WTC11 (cell line): ENCODE data around the gene GFPT2.

Experiments used
- CTCF ChIP-seq: fragments of 200-600 bp; IDR thresholded peaks from 2 replicates; pipeline ENCODE4 v1.8.0; 2022; ENCODE audit warnings: antibody characterized with exemption
- ELF4 ChIP-seq: sonication (generic); formaldehyde crosslinking; IDR thresholded peaks from 2 replicates; pipeline ENCODE4 v1.8.1; 2022; ENCODE audit warnings: low read depth, mild to moderate bottlenecking, moderate library complexity, missing genetic modification reagents
- NFE2L1 ChIP-seq: sonication (generic); formaldehyde crosslinking; IDR thresholded peaks from 2 replicates; pipeline ENCODE4 v1.8.1; 2023; ENCODE audit warnings: missing genetic modification reagents
- ZMAT4 ChIP-seq: fragments of 250-450 bp; sonication (Bioruptor Pico); IDR thresholded peaks from 2 replicates; pipeline ENCODE4 v1.9.0; 2021; ENCODE audit warnings: mild to moderate bottlenecking
- TF ChIP-seq, protein P1 (sequence below): sonication (generic); formaldehyde crosslinking; IDR thresholded peaks from 2 replicates; pipeline ENCODE4 v1.8.1; 2023; ENCODE audit warnings: mild to moderate bottlenecking, missing genetic modification reagents, moderate library complexity
- TF ChIP-seq, protein P2 (sequence below): sonication (generic); formaldehyde crosslinking; conservative IDR thresholded peaks from 2 replicates; pipeline ENCODE4 v1.8.1; 2022; ENCODE audit warnings: mild to moderate bottlenecking, missing genetic modification reagents
- TF ChIP-seq, protein P3 (sequence below): sonication (generic); formaldehyde crosslinking; IDR thresholded peaks from 2 replicates; pipeline ENCODE4 v1.8.1; 2022; ENCODE audit warnings: missing genetic modification reagents, borderline replicate concordance

- TF ChIP-seq NFE2L1 (no peak), CTCF (no peak), ELF4 (CRISPR knock-in tag) (no peak), ZMAT4 (CRISPR knock-in tag) (no peak)
- TF ChIP-seq, protein P1, sequence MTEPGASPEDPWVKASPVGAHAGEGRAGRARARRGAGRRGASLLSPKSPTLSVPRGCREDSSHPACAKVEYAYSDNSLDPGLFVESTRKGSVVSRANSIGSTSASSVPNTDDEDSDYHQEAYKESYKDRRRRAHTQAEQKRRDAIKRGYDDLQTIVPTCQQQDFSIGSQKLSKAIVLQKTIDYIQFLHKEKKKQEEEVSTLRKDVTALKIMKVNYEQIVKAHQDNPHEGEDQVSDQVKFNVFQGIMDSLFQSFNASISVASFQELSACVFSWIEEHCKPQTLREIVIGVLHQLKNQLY (CRISPR knock-in tag): no peak
- TF ChIP-seq, protein P2, sequence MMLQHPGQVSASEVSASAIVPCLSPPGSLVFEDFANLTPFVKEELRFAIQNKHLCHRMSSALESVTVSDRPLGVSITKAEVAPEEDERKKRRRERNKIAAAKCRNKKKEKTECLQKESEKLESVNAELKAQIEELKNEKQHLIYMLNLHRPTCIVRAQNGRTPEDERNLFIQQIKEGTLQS (CRISPR knock-in tag): no peak
- TF ChIP-seq, protein P3, sequence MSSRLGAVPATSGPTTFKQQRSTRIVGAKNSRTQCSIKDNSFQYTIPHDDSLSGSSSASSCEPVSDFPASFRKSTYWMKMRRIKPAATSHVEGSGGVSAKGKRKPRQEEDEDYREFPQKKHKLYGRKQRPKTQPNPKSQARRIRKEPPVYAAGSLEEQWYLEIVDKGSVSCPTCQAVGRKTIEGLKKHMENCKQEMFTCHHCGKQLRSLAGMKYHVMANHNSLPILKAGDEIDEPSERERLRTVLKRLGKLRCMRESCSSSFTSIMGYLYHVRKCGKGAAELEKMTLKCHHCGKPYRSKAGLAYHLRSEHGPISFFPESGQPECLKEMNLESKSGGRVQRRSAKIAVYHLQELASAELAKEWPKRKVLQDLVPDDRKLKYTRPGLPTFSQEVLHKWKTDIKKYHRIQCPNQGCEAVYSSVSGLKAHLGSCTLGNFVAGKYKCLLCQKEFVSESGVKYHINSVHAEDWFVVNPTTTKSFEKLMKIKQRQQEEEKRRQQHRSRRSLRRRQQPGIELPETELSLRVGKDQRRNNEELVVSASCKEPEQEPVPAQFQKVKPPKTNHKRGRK (CRISPR knock-in tag): no peak
Measured at GRCh38 chr5:180344696-180344999, 8.5 kb downstream of the GFPT2 start.
